SK-N-SH (cell line): ENCODE measurements around the gene PRKRIP1.

Experiments
- EP300 ChIP-seq, 2 experiments: IDR thresholded peaks; 2 replicates each; pipeline versions ENCODE4 v1.4.0 to v1.6.1; 2012; ENCODE audit warnings: borderline replicate concordance in 1 of 2, low read depth in 1 of 2, low read length in 1 of 2
- EZH2phosphoT487 ChIP-seq: fragments of 200-600 bp; sonication (generic); IDR thresholded peaks from 2 replicates; pipeline ENCODE4 v1.6.1; 2017; ENCODE audit warnings: low read depth, mixed run types, mild to moderate bottlenecking, antibody characterized with exemption, moderate library complexity, borderline replicate concordance
- POLR2AphosphoS5 ChIP-seq: IDR thresholded peaks from 2 replicates; pipeline ENCODE4 v1.6.1; 2012; ENCODE audit warnings: low read depth, low read length
- RCOR1 ChIP-seq: fragments of 150-350 bp; IDR thresholded peaks from 2 replicates; pipeline ENCODE4 v1.6.1; 2017; ENCODE audit warnings: antibody characterized with exemption, low read length
- TF ChIP-seq, protein P1 (sequence below): fragments of 200-600 bp; sonication (generic); IDR thresholded peaks from 2 replicates; pipeline ENCODE4 v1.6.1; 2017; ENCODE audit warnings: antibody characterized with exemption, mild to moderate bottlenecking, moderate library complexity
- TF ChIP-seq, protein P2 (sequence below): IDR thresholded peaks from 2 replicates; pipeline ENCODE4; 2012

DNA sequence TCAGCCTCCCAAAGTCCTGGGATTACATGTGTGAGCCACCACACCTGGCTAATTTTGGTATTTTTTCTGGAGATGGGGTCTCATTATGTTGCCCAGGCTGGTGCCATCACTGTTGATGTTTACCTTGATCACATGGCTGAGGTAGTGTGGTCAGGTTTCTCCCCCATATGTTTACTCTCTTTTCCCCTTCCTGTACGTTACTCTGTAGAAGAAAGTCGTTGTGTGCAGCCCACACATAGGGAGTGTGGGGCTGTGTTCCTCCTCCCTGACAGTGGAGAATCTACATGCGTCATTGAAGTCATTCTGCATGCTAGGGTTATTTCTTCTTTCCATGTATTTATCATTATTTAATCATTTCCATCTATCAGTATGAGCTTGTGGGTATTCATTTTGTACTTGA is 20.9 kb downstream of the PRKRIP1 start:
- TF ChIP-seq POLR2AphosphoS5 (no peak), RCOR1 (no peak), EZH2phosphoT487 (no peak), EP300 (IDR thresholded peaks at IDR 0.05; ENCODE audit: borderline replicate concordance in 1 of 2, low read depth in 1 of 2, low read length in 1 of 2) (no peak)
- TF ChIP-seq, protein P1, sequence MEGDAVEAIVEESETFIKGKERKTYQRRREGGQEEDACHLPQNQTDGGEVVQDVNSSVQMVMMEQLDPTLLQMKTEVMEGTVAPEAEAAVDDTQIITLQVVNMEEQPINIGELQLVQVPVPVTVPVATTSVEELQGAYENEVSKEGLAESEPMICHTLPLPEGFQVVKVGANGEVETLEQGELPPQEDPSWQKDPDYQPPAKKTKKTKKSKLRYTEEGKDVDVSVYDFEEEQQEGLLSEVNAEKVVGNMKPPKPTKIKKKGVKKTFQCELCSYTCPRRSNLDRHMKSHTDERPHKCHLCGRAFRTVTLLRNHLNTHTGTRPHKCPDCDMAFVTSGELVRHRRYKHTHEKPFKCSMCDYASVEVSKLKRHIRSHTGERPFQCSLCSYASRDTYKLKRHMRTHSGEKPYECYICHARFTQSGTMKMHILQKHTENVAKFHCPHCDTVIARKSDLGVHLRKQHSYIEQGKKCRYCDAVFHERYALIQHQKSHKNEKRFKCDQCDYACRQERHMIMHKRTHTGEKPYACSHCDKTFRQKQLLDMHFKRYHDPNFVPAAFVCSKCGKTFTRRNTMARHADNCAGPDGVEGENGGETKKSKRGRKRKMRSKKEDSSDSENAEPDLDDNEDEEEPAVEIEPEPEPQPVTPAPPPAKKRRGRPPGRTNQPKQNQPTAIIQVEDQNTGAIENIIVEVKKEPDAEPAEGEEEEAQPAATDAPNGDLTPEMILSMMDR = no peak
- TF ChIP-seq, protein P2, sequence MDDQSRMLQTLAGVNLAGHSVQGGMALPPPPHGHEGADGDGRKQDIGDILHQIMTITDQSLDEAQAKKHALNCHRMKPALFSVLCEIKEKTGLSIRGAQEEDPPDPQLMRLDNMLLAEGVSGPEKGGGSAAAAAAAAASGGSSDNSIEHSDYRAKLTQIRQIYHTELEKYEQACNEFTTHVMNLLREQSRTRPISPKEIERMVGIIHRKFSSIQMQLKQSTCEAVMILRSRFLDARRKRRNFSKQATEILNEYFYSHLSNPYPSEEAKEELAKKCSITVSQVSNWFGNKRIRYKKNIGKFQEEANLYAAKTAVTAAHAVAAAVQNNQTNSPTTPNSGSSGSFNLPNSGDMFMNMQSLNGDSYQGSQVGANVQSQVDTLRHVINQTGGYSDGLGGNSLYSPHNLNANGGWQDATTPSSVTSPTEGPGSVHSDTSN = no peak
